ENCODE results near the gene ARHGEF18. TPM values are rescaled to one million over a fixed set of nuclear protein-coding genes. Genes with fewer than 3 reads are reported as not detected.

ARHGEF18 gene
- polyA plus RNA-seq, 1 donor from 2014 or later, result 22.7 TPM

GRCh38 chr19:7311911-7312310 lies 36.8 kb upstream of the ARHGEF18 start:
- no peak overlapping the region for H3K4me3 ChIP-seq (ENCODE audit: low read length)
- H3K36me3 ChIP-seq (ENCODE audit: insufficient read depth, low read length), result no peaks in the 10 kb centered on the region
- H3F3A ChIP-seq (ENCODE audit: insufficient read depth, low read length, poor library complexity, severe bottlenecking), result no peaks in the 10 kb centered on the region
- H3K27ac ChIP-seq (ENCODE audit: low read length), result no peak overlapping the region
- no peak overlapping the region for H2AFZ ChIP-seq (ENCODE audit: low read depth, low read length)
- H4K20me1 ChIP-seq (ENCODE audit: insufficient read depth), result no peaks in the 10 kb centered on the region
- no peaks in the 10 kb centered on the region for H3K9me2 ChIP-seq (ENCODE audit: insufficient read depth, low read length)
- no peak for TF ChIP-seq EZH2 (IDR thresholded peaks at IDR 0.05; ENCODE audit: borderline replicate concordance, insufficient read depth, low read length, poor library complexity, severe bottlenecking)
- no peaks in the 10 kb centered on the region for H3K27me3 ChIP-seq (ENCODE audit: insufficient read depth, low read depth, low read length)
- H3K9me3 ChIP-seq (ENCODE audit: low read length), result no peaks in the 10 kb centered on the region
- H3K4me2 ChIP-seq (ENCODE audit: low read length), result no peak overlapping the region
- H3K9ac ChIP-seq (ENCODE audit: low read length), result no peak overlapping the region
- no peaks in the 10 kb centered on the region for H3K79me2 ChIP-seq (replicated peaks; ENCODE audit: insufficient read depth, low read length)

GRCh38 chr19:7312816-7313215 lies 35.9 kb upstream of the ARHGEF18 start:
- H3K27me3 ChIP-seq (ENCODE audit: insufficient read depth, low read depth, low read length), result no peaks in the 10 kb centered on the region
- TF ChIP-seq CTCF (IDR thresholded peaks at IDR 0.05; ENCODE audit: poor library complexity, severe bottlenecking) (no peak), MXI1 (conservative IDR thresholded peaks at IDR 0.05; ENCODE audit: poor library complexity, severe bottlenecking) (no peak), TAF1 (IDR thresholded peaks at IDR 0.05; ENCODE audit: low read depth) (no peak), REST (IDR thresholded peaks at IDR 0.05; ENCODE audit: borderline replicate concordance) (no peak), RAD21 (conservative IDR thresholded peaks at IDR 0.05) (no peak), EZH2 (IDR thresholded peaks at IDR 0.05; ENCODE audit: borderline replicate concordance, insufficient read depth, low read length, poor library complexity, severe bottlenecking) (no peak), SMC3 (conservative IDR thresholded peaks at IDR 0.05; ENCODE audit: poor library complexity) (no peak), EP300 (conservative IDR thresholded peaks at IDR 0.05; ENCODE audit: poor library complexity, severe bottlenecking) (no peak), POLR2AphosphoS5 (IDR thresholded peaks at IDR 0.05) (no peak)

GRCh38 chr19:7318176-7318575 lies 30.6 kb upstream of the ARHGEF18 start:
- no peaks in the 10 kb centered on the region for H3F3A ChIP-seq (ENCODE audit: insufficient read depth, low read length, poor library complexity, severe bottlenecking)
- TF ChIP-seq POLR2AphosphoS5 (IDR thresholded peaks at IDR 0.05) (no peak), TAF1 (IDR thresholded peaks at IDR 0.05; ENCODE audit: low read depth) (no peak), EP300 (conservative IDR thresholded peaks at IDR 0.05; ENCODE audit: poor library complexity, severe bottlenecking) (no peak), REST (IDR thresholded peaks at IDR 0.05; ENCODE audit: borderline replicate concordance) (no peak), RAD21 (conservative IDR thresholded peaks at IDR 0.05) (no peak), SMC3 (conservative IDR thresholded peaks at IDR 0.05; ENCODE audit: poor library complexity) (no peak), MXI1 (conservative IDR thresholded peaks at IDR 0.05; ENCODE audit: poor library complexity, severe bottlenecking) (no peak), EZH2 (IDR thresholded peaks at IDR 0.05; ENCODE audit: borderline replicate concordance, insufficient read depth, low read length, poor library complexity, severe bottlenecking) (no peak), CTCF (IDR thresholded peaks at IDR 0.05; ENCODE audit: poor library complexity, severe bottlenecking) (no peak)
- H3K9me3 ChIP-seq (ENCODE audit: low read length), result no peaks in the 10 kb centered on the region
- no peak overlapping the region for H2AFZ ChIP-seq (ENCODE audit: low read depth, low read length)
- no peaks in the 10 kb centered on the region for H4K20me1 ChIP-seq (ENCODE audit: insufficient read depth)
- no peak overlapping the region for H3K4me2 ChIP-seq (ENCODE audit: low read length)
- H3K27me3 ChIP-seq (ENCODE audit: insufficient read depth, low read depth, low read length), result no peaks in the 10 kb centered on the region
- no peak overlapping the region for H3K27ac ChIP-seq (ENCODE audit: low read length)
- H3K4me3 ChIP-seq (ENCODE audit: low read length), result no peak overlapping the region
- no peak overlapping the region for H3K9ac ChIP-seq (ENCODE audit: low read length)
- no peaks in the 10 kb centered on the region for H3K36me3 ChIP-seq (ENCODE audit: insufficient read depth, low read length)
- no peaks in the 10 kb centered on the region for H3K9me2 ChIP-seq (ENCODE audit: insufficient read depth, low read length)
- H3K79me2 ChIP-seq (replicated peaks; ENCODE audit: insufficient read depth, low read length), result no peaks in the 10 kb centered on the region

More at GRCh38 chr19:7312816-7313215, 35.9 kb upstream of the ARHGEF18 start:
- no peak overlapping the region for H3K4me3 ChIP-seq (ENCODE audit: low read length)
- no peak overlapping the region for H3K9ac ChIP-seq (ENCODE audit: low read length)
- no peaks in the 10 kb centered on the region for H3K79me2 ChIP-seq (replicated peaks; ENCODE audit: insufficient read depth, low read length)
- no peaks in the 10 kb centered on the region for H3K9me2 ChIP-seq (ENCODE audit: insufficient read depth, low read length)
- H3K9me3 ChIP-seq (ENCODE audit: low read length), result no peaks in the 10 kb centered on the region
- H2AFZ ChIP-seq (ENCODE audit: low read depth, low read length), result no peak overlapping the region
- H4K20me1 ChIP-seq (ENCODE audit: insufficient read depth), result no peaks in the 10 kb centered on the region
- H3K27ac ChIP-seq (ENCODE audit: low read length), result no peak overlapping the region
- no peaks in the 10 kb centered on the region for H3K36me3 ChIP-seq (ENCODE audit: insufficient read depth, low read length)
- no peaks in the 10 kb centered on the region for H3F3A ChIP-seq (ENCODE audit: insufficient read depth, low read length, poor library complexity, severe bottlenecking)
- no peak overlapping the region for H3K4me2 ChIP-seq (ENCODE audit: low read length)
